HG03521 (cell line): Measurements from ENCODE around the gene BEAN1.

ENCODE experiments used
- ATAC-seq: cut with Tn5 transposase; IDR thresholded peaks from one replicate; pipeline ENCODE4 v1.9.1; 2021; ENCODE audit warnings: mild to moderate bottlenecking, moderate library complexity; ENCODE audit not compliant: unreplicated experiment

The BEAN1 gene

GRCh38 chr16:66418165-66418962 is 8.7 kb upstream of the BEAN1 start:
- no peak for ATAC-seq

GRCh38 chr16:66419527-66419926 is 7.6 kb upstream of the BEAN1 start:
- no peak for ATAC-seq

- no peak for ATAC-seq
Observed at GRCh38 chr16:66420396-66420795, 6.7 kb upstream of the BEAN1 start.

GRCh38 chr16:66421891-66422290 is 5.2 kb upstream of the BEAN1 start:
- no peak for ATAC-seq

GRCh38 chr16:66422366-66422765 is 4.7 kb upstream of the BEAN1 start:
- no peak for ATAC-seq

- no peak for ATAC-seq
Observed at GRCh38 chr16:66423177-66423576, 3.9 kb upstream of the BEAN1 start.

- no peak for ATAC-seq
Observed at GRCh38 chr16:66425651-66426050, 1.4 kb upstream of the BEAN1 start.

GRCh38 chr16:66426112-66427035 is 721 bp upstream of the BEAN1 start:
- ATAC-seq = no peak

- no peak for ATAC-seq
Observed at GRCh38 chr16:66427871-66428681, 981 bp downstream of the BEAN1 start.

- ATAC-seq = no peak
Observed at GRCh38 chr16:66428682-66429251, 1.7 kb downstream of the BEAN1 start.

- no peak for ATAC-seq
Observed at GRCh38 chr16:66429290-66429962, 2.3 kb downstream of the BEAN1 start.

GRCh38 chr16:66430214-66430613 is 3.1 kb downstream of the BEAN1 start:
- ATAC-seq = no peak

- no peak for ATAC-seq
Observed at GRCh38 chr16:66431760-66432159, 4.7 kb downstream of the BEAN1 start.

GRCh38 chr16:66432429-66432828 is 5.3 kb downstream of the BEAN1 start:
- ATAC-seq = no peak

GRCh38 chr16:66434619-66435430 is 7.7 kb downstream of the BEAN1 start:
- ATAC-seq = no peak

GRCh38 chr16:66435896-66436295 is 8.8 kb downstream of the BEAN1 start:
- no peak for ATAC-seq

- ATAC-seq = no peak
Observed at GRCh38 chr16:66437391-66437945, 10.4 kb downstream of the BEAN1 start.

- no peak for ATAC-seq
Observed at GRCh38 chr16:66438536-66438935, 11.4 kb downstream of the BEAN1 start.
